CD14-positive monocyte (primary cell): ENCODE data around the gene NDUFA8. TPM values are rescaled to one million over a fixed set of nuclear protein-coding genes. Genes with fewer than 3 reads are reported as not detected.

Source experiments
- DNase-seq, 3 donors: peaks; one replicate each; pipeline ENCODE4 v3.0.0-alpha.2; 2011 to 2022
- H2AFZ ChIP-seq: 2 replicates; pipeline ENCODE4 v1.6.0; 2012; ENCODE audit warnings: mild to moderate bottlenecking, low read depth, low read length, inconsistent platforms; ENCODE audit not compliant: insufficient read depth, poor library complexity, severe bottlenecking
- H3K27ac ChIP-seq, 2 donors: 1 replicate in 1 of 2; 2 replicates in 1 of 2; pipeline ENCODE4 v1.5.1; 2012 to 2013; ENCODE audit warnings: low read length in 2 of 2, control low read depth in 1 of 2, inconsistent platforms in 1 of 2, low read depth in 1 of 2, mild to moderate bottlenecking in 1 of 2
- H3K27me3 ChIP-seq, 2 donors: one replicate each; pipeline versions ENCODE4 v1.6.0 to v1.6.1; 2011 to 2013; ENCODE audit warnings: low read length in 2 of 2; ENCODE audit not compliant: control insufficient read depth in 2 of 2, insufficient read depth in 2 of 2
- H3K36me3 ChIP-seq, 2 donors: replicated peaks in 1 of 2; 1 replicate in 1 of 2; 2 replicates in 1 of 2; pipeline versions ENCODE4 v1.5.1 to v1.6.1; 2012 to 2013; ENCODE audit warnings: low read length in 2 of 2, control low read depth in 1 of 2, inconsistent platforms in 1 of 2, mild to moderate bottlenecking in 1 of 2; ENCODE audit not compliant: insufficient read depth in 2 of 2, control insufficient read depth in 1 of 2
- H3K4me1 ChIP-seq, 2 donors: 1 replicate in 1 of 2; 2 replicates in 1 of 2; pipeline versions ENCODE4 v1.5.1 to v1.6.1; 2012 to 2013; ENCODE audit warnings: low read length in 2 of 2, control low read depth in 1 of 2, inconsistent platforms in 1 of 2, mild to moderate bottlenecking in 1 of 2, moderate library complexity in 1 of 2; ENCODE audit not compliant: insufficient read depth in 2 of 2, control insufficient read depth in 1 of 2
- H3K4me2 ChIP-seq: replicated peaks from 2 replicates; pipeline ENCODE3; 2012; ENCODE audit warnings: low read length, moderate library complexity, mild to moderate bottlenecking; ENCODE audit not compliant: poor library complexity, severe bottlenecking; ENCODE audit errors: extremely low read depth
- H3K4me3 ChIP-seq, 3 experiments: fragments of 200-600 bp in 1 of 3; sonication (generic) in 1 of 3; replicated peaks in 1 of 3; 1 replicate in 2 of 3; 2 replicates in 1 of 3; pipeline ENCODE4 v1.5.1; 2011 to 2013; ENCODE audit warnings: low read length in 3 of 3, mild to moderate bottlenecking in 3 of 3, control low read depth in 2 of 3, low read depth in 2 of 3, inconsistent platforms in 1 of 3, moderate library complexity in 1 of 3
- H3K79me2 ChIP-seq: 2 replicates; pipeline ENCODE4 v1.6.0; 2012; ENCODE audit warnings: mild to moderate bottlenecking, control low read depth, inconsistent platforms, low read length, moderate library complexity; ENCODE audit not compliant: insufficient read depth
- H3K9ac ChIP-seq: 2 replicates; pipeline ENCODE4 v1.6.0; 2017; ENCODE audit warnings: low read length, mild to moderate bottlenecking; ENCODE audit not compliant: insufficient read depth, poor library complexity, severe bottlenecking
- H3K9me3 ChIP-seq, 2 donors: replicated peaks in 1 of 2; 1 replicate in 1 of 2; 2 replicates in 1 of 2; pipeline versions ENCODE4 v1.5.1 to v1.6.1; 2012 to 2013; ENCODE audit warnings: low read length in 2 of 2, control low read depth in 1 of 2; ENCODE audit not compliant: control insufficient read depth in 1 of 2, insufficient read depth in 1 of 2
- H4K20me1 ChIP-seq: 2 replicates; pipeline ENCODE4 v1.6.0; 2012; ENCODE audit warnings: mild to moderate bottlenecking, low read length, control low read depth, moderate library complexity; ENCODE audit not compliant: insufficient read depth
- H3K27ac Mint-ChIP-seq, 7 donors: one replicate each; pipeline ENCODE4 v1.8.0; 2020; ENCODE audit warnings: mild to moderate bottlenecking in 7 of 7, mixed read lengths in 7 of 7, moderate library complexity in 6 of 7, inconsistent platforms in 2 of 7
- H3K27me3 Mint-ChIP-seq, 3 donors: one replicate each; pipeline ENCODE4 v1.8.0; 2021 to 2022; ENCODE audit warnings: low read depth in 3 of 3, mild to moderate bottlenecking in 3 of 3, mixed read lengths in 3 of 3, moderate library complexity in 3 of 3, inconsistent platforms in 1 of 3
- H3K36me3 Mint-ChIP-seq, 2 donors: one replicate each; pipeline ENCODE4 v1.8.0; 2020; ENCODE audit warnings: mixed read lengths in 2 of 2, inconsistent platforms in 1 of 2, mild to moderate bottlenecking in 1 of 2
- H3K4me1 Mint-ChIP-seq: one replicate; pipeline ENCODE4 v1.8.0; 2020; ENCODE audit warnings: mild to moderate bottlenecking, mixed read lengths
- H3K4me3 Mint-ChIP-seq, 2 donors: one replicate each; pipeline ENCODE4 v1.8.0; 2020; ENCODE audit warnings: mild to moderate bottlenecking in 2 of 2, mixed read lengths in 2 of 2, moderate library complexity in 1 of 2
- H3K9me3 Mint-ChIP-seq, 7 donors: one replicate each; pipeline ENCODE4 v1.8.0; 2020 to 2022; ENCODE audit warnings: mixed read lengths in 7 of 7, mild to moderate bottlenecking in 6 of 7, moderate library complexity in 6 of 7, inconsistent platforms in 2 of 7
- CTCF ChIP-seq: fragments of 200-600 bp; IDR thresholded peaks from one replicate; pipeline ENCODE4 v1.8.0; 2022; ENCODE audit warnings: antibody characterized with exemption, mild to moderate bottlenecking
- WGBS: methylation state at CpG from one replicate; pipeline ENCODE4 v1.1.5; 2013; ENCODE audit warnings: missing lambda C conversion rate; ENCODE audit not compliant: insufficient coverage; 5-methylcytosine and 5-hydroxymethylcytosine counted together
- intact Hi-C, 2 donors: fragments of 100-400 bp; cut with micrococcal nuclease; formaldehyde crosslinking; loops; one replicate each; pipeline versions ENCODE4 v1.15.0 to v1.15.1; 2023
- polyA plus RNA-seq, 3 donors: library from polyadenylated mRNA; depleted of rRNA in 1 of 3; unstranded in 2 of 3; stranded (reverse) in 1 of 3; fragments of 300-500 nt in 2 of 3; fragments of >200 nt in 1 of 3; fragmentation: Illumina TruSeq in 2 of 3; gene quantifications; 1 replicate in 2 of 3; 2 replicates in 1 of 3; pipeline ENCODE4 v1.2.3, GENCODE V29; 2012 to 2021

The NDUFA8 gene
- polyA plus RNA-seq, 3 donors, result 19.6 to 71.2 (median 63.5) TPM

- Histone ChIP-seq H2AFZ (no peak overlapping the region), H3K9ac (no peak overlapping the region), H3K36me3 (no peaks in the 10 kb centered on the region), H3K9me3 (no peaks in the 10 kb centered on the region), H3K4me2 (no peak overlapping the region), H3K4me1 (no peaks in the 10 kb centered on the region), H3K27me3 (no peaks in the 10 kb centered on the region), H3K27ac (no peak overlapping the region), H3K4me3 (no peak overlapping the region), H3K79me2 (no peaks in the 10 kb centered on the region), H4K20me1 (no peaks in the 10 kb centered on the region)
- Mint-ChIP-seq H3K4me1 (no peaks in the 10 kb centered on the region), H3K27me3 (peaks cover 0 to 6% (median 4%) of the 10 kb centered on the region in 3 donors), H3K9me3 (no peaks in the 10 kb centered on the region), H3K27ac (no peak overlapping the region), H3K36me3 (no peaks in the 10 kb centered on the region), H3K4me3 (no peak overlapping the region)
- intact Hi-C loops, result no loop called here
- DNase-seq, result no peak
- no peak for TF ChIP-seq CTCF
- 91% methylated on average over 7 of the region's 8 CpGs for WGBS
Observed at GRCh38 chr9:122186777-122187470, 27.3 kb upstream of the NDUFA8 start.

- Mint-ChIP-seq H3K36me3 (no peaks in the 10 kb centered on the region), H3K27me3 (peaks cover 0 to 6% (median 5%) of the 10 kb centered on the region in 3 donors), H3K27ac (no peak overlapping the region), H3K4me3 (no peak overlapping the region), H3K9me3 (no peaks in the 10 kb centered on the region), H3K4me1 (no peaks in the 10 kb centered on the region)
- TF ChIP-seq CTCF, result no peak
- H2AFZ ChIP-seq, result no peak overlapping the region
- no peaks in the 10 kb centered on the region for H3K9me3 ChIP-seq
- DNase-seq, result no peak
- no peaks in the 10 kb centered on the region for H3K36me3 ChIP-seq
- no peaks in the 10 kb centered on the region for H3K79me2 ChIP-seq
- no peak overlapping the region for H3K4me2 ChIP-seq
- intact Hi-C loops, result no loop called here
- 93% methylated on average over 5 of the region's 5 CpGs for WGBS
- H3K4me3 ChIP-seq, result no peak overlapping the region
- no peak overlapping the region for H3K9ac ChIP-seq
- no peaks in the 10 kb centered on the region for H4K20me1 ChIP-seq
- H3K4me1 ChIP-seq, result no peaks in the 10 kb centered on the region
- H3K27me3 ChIP-seq, result no peaks in the 10 kb centered on the region
- H3K27ac ChIP-seq, result no peak overlapping the region
Observed at GRCh38 chr9:122186301-122186700, 26.7 kb upstream of the NDUFA8 start.
